B cell (primary cell): Measurements from ENCODE around the gene LILRB3. TPM values are rescaled to one million over a fixed set of nuclear protein-coding genes. Genes with fewer than 3 reads are reported as not detected.

Experiments used
- ATAC-seq: fragments of 200-7000 bp; cut with Tn5 transposase; one replicate; pipeline ENCODE4 v1.10.0; 2021; ENCODE audit warnings: low read depth, mild to moderate bottlenecking, moderate number of reproducible peaks, moderate library complexity
- CTCF ChIA-PET: fragments of 350-600 bp; sonication (Branson Sonifier 250); formaldehyde crosslinking; loops from one replicate; lab custom pipeline; 2021; ENCODE audit warnings: antibody characterized with exemption, inconsistent platforms; lab: Charles Lee
- POLR2A ChIA-PET: fragments of 350-600 bp; sonication (Branson Sonifier 250); formaldehyde crosslinking; loops from one replicate; lab custom pipeline; 2021; ENCODE audit warnings: antibody characterized with exemption; lab: Charles Lee
- DNase-seq: peaks from one replicate; pipeline ENCODE4 v3.0.0; 2013
- H2AFZ ChIP-seq: 2 replicates; pipeline ENCODE4 v1.6.1; 2012; ENCODE audit warnings: mild to moderate bottlenecking, low read depth, low read length; ENCODE audit not compliant: insufficient read depth, poor library complexity, severe bottlenecking
- H3K27ac ChIP-seq, 2 donors: 1 replicate in 1 of 2; 2 replicates in 1 of 2; pipeline ENCODE4 v1.5.1; 2012 to 2013; ENCODE audit warnings: low read length in 2 of 2, mild to moderate bottlenecking in 2 of 2, moderate library complexity in 1 of 2
- H3K27me3 ChIP-seq, 4 experiments: fragments of 200-600 bp in 1 of 4; sonication (generic) in 1 of 4; replicated peaks in 1 of 4; 1 replicate in 2 of 4; 2 replicates in 2 of 4; pipeline versions ENCODE4 v1.6.1 to v1.7.0; 2013 to 2016; ENCODE audit warnings: low read length in 3 of 4, mild to moderate bottlenecking in 2 of 4, mixed read lengths in 1 of 4, moderate library complexity in 1 of 4; ENCODE audit not compliant: insufficient read depth in 4 of 4, control insufficient read depth in 3 of 4; ENCODE audit errors: control extremely low read depth in 1 of 4
- H3K36me3 ChIP-seq, 2 experiments: replicated peaks in 1 of 2; 1 replicate in 1 of 2; 2 replicates in 1 of 2; pipeline versions ENCODE4 v1.6.1 to v1.7.1; 2013; ENCODE audit warnings: low read length in 1 of 2; ENCODE audit not compliant: insufficient read depth in 2 of 2, control insufficient read depth in 1 of 2; ENCODE audit errors: control extremely low read depth in 1 of 2, extremely low read depth in 1 of 2
- H3K4me1 ChIP-seq, 2 donors: fragments of 200-600 bp in 1 of 2; sonication (generic) in 1 of 2; 1 replicate in 1 of 2; 2 replicates in 1 of 2; pipeline versions ENCODE4 v1.5.1 to v1.6.1; 2013 to 2017; ENCODE audit warnings: low read length in 2 of 2; ENCODE audit not compliant: control insufficient read depth in 2 of 2, insufficient read depth in 2 of 2
- H3K4me2 ChIP-seq: replicated peaks from 2 replicates; pipeline ENCODE3; 2012; ENCODE audit warnings: mild to moderate bottlenecking, low read depth, low read length; ENCODE audit not compliant: poor library complexity, severe bottlenecking
- H3K4me3 ChIP-seq, 5 experiments: fragments of 200-600 bp in 1 of 5; sonication (generic) in 1 of 5; 1 replicate in 3 of 5; 2 replicates in 2 of 5; pipeline versions ENCODE4 v1.5.1 to v1.7.0; 2011 to 2016; ENCODE audit warnings: low read length in 4 of 5, mild to moderate bottlenecking in 4 of 5, low read depth in 2 of 5, control low read depth in 1 of 5, moderate library complexity in 1 of 5; ENCODE audit not compliant: insufficient read depth in 1 of 5; ENCODE audit errors: control extremely low read depth in 1 of 5, extremely low read depth in 1 of 5
- H3K79me2 ChIP-seq: fragments of 200-600 bp; sonication (generic); one replicate; pipeline ENCODE4 v1.6.0; 2016; ENCODE audit warnings: low read length; ENCODE audit not compliant: control insufficient read depth, insufficient read depth
- H3K9ac ChIP-seq: fragments of 200-600 bp; sonication (generic); 2 replicates; pipeline ENCODE4 v1.6.1; 2017; ENCODE audit warnings: mild to moderate bottlenecking, low read length, moderate library complexity
- H3K9me3 ChIP-seq, 3 donors: one replicate each; pipeline versions ENCODE4 v1.6.1 to v1.7.1; 2013; ENCODE audit warnings: low read length in 2 of 3; ENCODE audit not compliant: control insufficient read depth in 2 of 3, insufficient read depth in 1 of 3; ENCODE audit errors: control extremely low read depth in 1 of 3
- H4K20me1 ChIP-seq: 2 replicates; pipeline ENCODE4 v1.6.0; 2012; ENCODE audit warnings: mild to moderate bottlenecking, low read length; ENCODE audit not compliant: insufficient read depth, control insufficient read depth, poor library complexity, severe bottlenecking
- H3K27ac Mint-ChIP-seq: one replicate; pipeline ENCODE4 v1.8.0; 2021; ENCODE audit warnings: mixed read lengths
- H3K27me3 Mint-ChIP-seq: one replicate; pipeline ENCODE4 v1.8.0; 2021; ENCODE audit warnings: mixed read lengths
- H3K4me1 Mint-ChIP-seq: one replicate; pipeline ENCODE4 v1.8.0; 2021; ENCODE audit warnings: mixed read lengths
- H3K4me3 Mint-ChIP-seq: one replicate; pipeline ENCODE4 v1.8.0; 2021; ENCODE audit warnings: mixed read lengths
- H3K9me3 Mint-ChIP-seq: one replicate; pipeline ENCODE4 v1.8.0; 2022; ENCODE audit warnings: mixed read lengths; ENCODE audit not compliant: insufficient read depth
- CTCF ChIP-seq: fragments of 200-600 bp; IDR thresholded peaks from one replicate; pipeline ENCODE4 v1.8.0; 2022; ENCODE audit warnings: antibody characterized with exemption, mild to moderate bottlenecking
- EZH2 ChIP-seq: IDR thresholded peaks from 2 replicates; pipeline ENCODE4 v1.6.1; 2012; ENCODE audit warnings: borderline replicate concordance, low read depth, mild to moderate bottlenecking, moderate library complexity, low read length; ENCODE audit not compliant: insufficient read depth, poor library complexity, severe bottlenecking
- WGBS: methylation state at CpG from one replicate; pipeline ENCODE4 v1.1.5; 2013; ENCODE audit warnings: missing lambda C conversion rate; ENCODE audit not compliant: insufficient coverage; 5-methylcytosine and 5-hydroxymethylcytosine counted together
- intact Hi-C: fragments of 100-400 bp; cut with micrococcal nuclease; formaldehyde crosslinking; loops from one replicate; pipeline ENCODE4 v1.10.0; 2022
- polyA plus RNA-seq: library from polyadenylated mRNA; depleted of rRNA; stranded (reverse); fragments of >200 nt; gene quantifications from 2 replicates; pipeline ENCODE4 v1.2.3, GENCODE V29; 2012
- total RNA-seq, 2 donors: library from RNA; stranded (reverse); fragments of 120-200 nt in 1 of 2; gene quantifications; 1 replicate in 1 of 2; 2 replicates in 1 of 2; pipeline versions ENCODE4 v1.2.3 to v1.2.4, GENCODE V29; 2013 to 2022

LILRB3 gene
- total and polyA plus RNA-seq, 2 donors (not counting 1 experiment from before 2014, with no cell fraction given): 0.25 to 2.3 TPM

GRCh38 chr19:54180691-54181091, 42.1 kb downstream of the LILRB3 start:
- H3K27ac Mint-ChIP-seq: no peak overlapping the region
- H3K27me3 Mint-ChIP-seq: no peaks in the 10 kb centered on the region
- H3K4me2 ChIP-seq: no peak overlapping the region
- no peaks in the 10 kb centered on the region for H3K4me1 ChIP-seq
- CTCF ChIA-PET: interaction anchor here (0.6 kb wide), 1 partner anchor 65 kb away, joined by 3 read pairs; the partner anchor contains the start of genes PRPF31 and TFPT
- peaks cover 1 to 6% of the 10 kb centered on the region in 2 experiments for H3K36me3 ChIP-seq
- H3K9ac ChIP-seq: no peak overlapping the region
- TF ChIP-seq CTCF: no peak
- no peak for TF ChIP-seq EZH2
- H3K27ac ChIP-seq: no peak overlapping the region
- H3K4me1 Mint-ChIP-seq: no peaks in the 10 kb centered on the region
- DNase-seq (no peak), ATAC-seq (no peak)
- no peaks in the 10 kb centered on the region for H3K79me2 ChIP-seq
- no peaks in the 10 kb centered on the region for H3K27me3 ChIP-seq
- H3K9me3 Mint-ChIP-seq: no peaks in the 10 kb centered on the region
- 99% methylated on average over 37 of the region's 37 CpGs for WGBS
- H3K4me3 ChIP-seq: no peak overlapping the region
- no peak overlapping the region for H2AFZ ChIP-seq
- POLR2A ChIA-PET: no interaction called here
- H4K20me1 ChIP-seq: no peaks in the 10 kb centered on the region
- intact Hi-C loops: no loop called here
- no peak overlapping the region for H3K4me3 Mint-ChIP-seq
- no peaks in the 10 kb centered on the region for H3K9me3 ChIP-seq

GRCh38 chr19:54179921-54180461, 42.8 kb downstream of the LILRB3 start:
- H3K9me3 ChIP-seq: no peaks in the 10 kb centered on the region
- H3K4me1 ChIP-seq: no peaks in the 10 kb centered on the region
- H3K9me3 Mint-ChIP-seq: no peaks in the 10 kb centered on the region
- no peak for TF ChIP-seq EZH2
- TF ChIP-seq CTCF: no peak
- intact Hi-C loops: no loop called here
- ChIA-PET CTCF (no interaction called here), POLR2A (no interaction called here)
- DNase-seq (peak; percentile 31), ATAC-seq (peak; percentile 14)
- no peaks in the 10 kb centered on the region for H3K27me3 ChIP-seq
- H3K36me3 ChIP-seq: peaks cover 1 to 6% of the 10 kb centered on the region in 2 experiments
- 65% methylated on average over 7 of the region's 10 CpGs for WGBS
- no peak overlapping the region for H3K27ac ChIP-seq
- H3K4me1 Mint-ChIP-seq: no peaks in the 10 kb centered on the region
- H2AFZ ChIP-seq: no peak overlapping the region
- no peak overlapping the region for H3K9ac ChIP-seq
- no peak overlapping the region for H3K4me3 Mint-ChIP-seq
- H3K79me2 ChIP-seq: no peaks in the 10 kb centered on the region
- no peak overlapping the region for H3K4me2 ChIP-seq
- H4K20me1 ChIP-seq: no peaks in the 10 kb centered on the region
- no peak overlapping the region for H3K27ac Mint-ChIP-seq
- no peaks in the 10 kb centered on the region for H3K27me3 Mint-ChIP-seq
- no peak overlapping the region for H3K4me3 ChIP-seq
